ENCODE data around the gene DEGS1. TPM values are rescaled to one million over a fixed set of nuclear protein-coding genes. Genes with fewer than 3 reads are reported as not detected.
"Not testable (repeated sequence)": the region's sequence is repeated elsewhere in the genome, so short reads cannot be mapped to it uniquely, and the experiment has no call there.

Gene DEGS1
- total RNA-seq, 1 donor from 2014 or later, result 51.8 TPM

DNA sequence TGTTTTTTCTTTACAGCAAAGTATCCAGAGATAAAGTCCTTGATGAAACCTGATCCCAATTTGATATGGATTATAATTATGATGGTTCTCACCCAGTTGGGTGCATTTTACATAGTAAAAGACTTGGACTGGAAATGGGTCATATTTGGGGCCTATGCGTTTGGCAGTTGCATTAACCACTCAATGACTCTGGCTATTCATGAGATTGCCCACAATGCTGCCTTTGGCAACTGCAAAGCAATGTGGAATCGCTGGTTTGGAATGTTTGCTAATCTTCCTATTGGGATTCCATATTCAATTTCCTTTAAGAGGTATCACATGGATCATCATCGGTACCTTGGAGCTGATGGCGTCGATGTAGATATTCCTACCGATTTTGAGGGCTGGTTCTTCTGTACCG is 6.5 kb downstream of the DEGS1 start:
- H3K4me1 Mint-ChIP-seq, result peaks cover 42% of the 10 kb centered on the region
- H3K27me3 Mint-ChIP-seq, result no peaks in the 10 kb centered on the region
- no peaks in the 10 kb centered on the region for H3K9me3 Mint-ChIP-seq
- DNase-seq, result no peak
- no peak overlapping the region for H3K4me3 Mint-ChIP-seq
- H3K36me3 Mint-ChIP-seq (ENCODE audit: low read depth), result peaks cover 54% of the 10 kb centered on the region
- intact Hi-C loops (cut with micrococcal nuclease), result loop anchor here (10.0 kb wide), 1 partner anchor 485 kb away; no protein-coding TSS in a partner anchor
- H3K27ac Mint-ChIP-seq, result no peak overlapping the region

DNA sequence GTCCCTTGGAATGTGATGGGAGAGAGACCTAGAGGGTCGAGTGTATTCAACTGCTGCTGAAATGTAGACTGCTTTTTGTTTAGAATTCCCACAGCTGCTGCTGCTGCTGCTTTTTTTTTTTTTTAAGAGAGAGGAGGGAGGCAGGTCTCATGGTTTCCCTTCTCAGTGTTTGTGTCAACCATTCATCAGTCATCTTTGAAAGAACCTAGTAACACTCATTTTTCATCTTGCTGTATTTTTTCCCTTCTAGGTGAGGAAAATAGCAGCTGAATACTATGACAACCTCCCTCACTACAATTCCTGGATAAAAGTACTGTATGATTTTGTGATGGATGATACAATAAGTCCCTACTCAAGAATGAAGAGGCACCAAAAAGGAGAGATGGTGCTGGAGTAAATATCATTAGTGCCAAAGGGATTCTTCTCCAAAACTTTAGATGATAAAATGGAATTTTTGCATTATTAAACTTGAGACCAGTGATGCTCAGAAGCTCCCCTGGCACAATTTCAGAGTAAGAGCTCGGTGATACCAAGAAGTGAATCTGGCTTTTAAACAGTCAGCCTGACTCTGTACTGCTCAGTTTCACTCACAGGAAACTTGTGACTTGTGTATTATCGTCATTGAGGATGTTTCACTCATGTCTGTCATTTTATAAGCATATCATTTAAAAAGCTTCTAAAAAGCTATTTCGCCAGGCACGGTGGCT is 9.2 kb downstream of the DEGS1 start:
- Mint-ChIP-seq H3K27me3 (no peaks in the 10 kb centered on the region), H3K4me3 (peak overlapping the region; percentile 36), H3K9me3 (no peaks in the 10 kb centered on the region), H3K4me1 (peaks cover 23% of the 10 kb centered on the region), H3K36me3 (ENCODE audit: low read depth) (peaks cover 44% of the 10 kb centered on the region), H3K27ac (peak overlapping the region; percentile 87)
- DNase-seq, result no peak
- intact Hi-C loops (cut with micrococcal nuclease), result no loop called here

DNA sequence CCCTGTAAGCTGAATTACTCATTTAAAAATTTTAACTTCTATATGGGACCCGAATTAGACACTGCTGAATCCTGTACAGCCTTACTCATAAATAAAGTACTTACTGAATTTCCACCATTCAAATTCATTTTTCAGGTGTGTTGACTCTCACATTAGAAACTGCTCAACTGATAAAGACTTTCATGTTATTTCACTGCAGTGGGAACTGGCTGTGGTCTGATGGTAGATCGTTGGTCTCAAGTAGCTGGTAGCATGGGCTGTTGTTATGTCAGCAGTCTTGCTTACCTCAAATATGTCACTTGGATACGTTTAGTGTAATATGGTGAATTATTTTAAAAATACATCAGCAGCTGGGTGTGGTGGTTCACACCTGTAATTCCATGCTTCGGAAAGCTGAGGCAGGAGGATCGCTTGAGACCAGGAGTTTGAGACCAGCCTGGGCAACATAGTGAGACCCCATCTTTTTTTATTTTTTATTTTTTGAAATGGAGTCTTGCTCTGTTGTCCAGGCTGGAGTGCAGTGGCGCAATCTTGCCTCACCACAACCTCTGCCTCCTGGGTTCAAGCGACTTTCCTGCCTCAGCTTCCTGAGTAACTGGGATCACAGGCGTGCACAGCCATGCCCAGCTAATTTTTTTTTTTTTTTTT is 10.4 kb downstream of the DEGS1 start:
- intact Hi-C loops (cut with micrococcal nuclease), result no loop called here
- H3K9me3 Mint-ChIP-seq, result no peaks in the 10 kb centered on the region
- H3K36me3 Mint-ChIP-seq (ENCODE audit: low read depth), result peaks cover 42% of the 10 kb centered on the region
- peaks cover 21% of the 10 kb centered on the region for H3K4me1 Mint-ChIP-seq
- H3K27ac Mint-ChIP-seq, result peak overlapping the region; percentile 6
- H3K4me3 Mint-ChIP-seq, result no peak overlapping the region
- DNase-seq, result no peak
- H3K27me3 Mint-ChIP-seq, result no peaks in the 10 kb centered on the region

DNA sequence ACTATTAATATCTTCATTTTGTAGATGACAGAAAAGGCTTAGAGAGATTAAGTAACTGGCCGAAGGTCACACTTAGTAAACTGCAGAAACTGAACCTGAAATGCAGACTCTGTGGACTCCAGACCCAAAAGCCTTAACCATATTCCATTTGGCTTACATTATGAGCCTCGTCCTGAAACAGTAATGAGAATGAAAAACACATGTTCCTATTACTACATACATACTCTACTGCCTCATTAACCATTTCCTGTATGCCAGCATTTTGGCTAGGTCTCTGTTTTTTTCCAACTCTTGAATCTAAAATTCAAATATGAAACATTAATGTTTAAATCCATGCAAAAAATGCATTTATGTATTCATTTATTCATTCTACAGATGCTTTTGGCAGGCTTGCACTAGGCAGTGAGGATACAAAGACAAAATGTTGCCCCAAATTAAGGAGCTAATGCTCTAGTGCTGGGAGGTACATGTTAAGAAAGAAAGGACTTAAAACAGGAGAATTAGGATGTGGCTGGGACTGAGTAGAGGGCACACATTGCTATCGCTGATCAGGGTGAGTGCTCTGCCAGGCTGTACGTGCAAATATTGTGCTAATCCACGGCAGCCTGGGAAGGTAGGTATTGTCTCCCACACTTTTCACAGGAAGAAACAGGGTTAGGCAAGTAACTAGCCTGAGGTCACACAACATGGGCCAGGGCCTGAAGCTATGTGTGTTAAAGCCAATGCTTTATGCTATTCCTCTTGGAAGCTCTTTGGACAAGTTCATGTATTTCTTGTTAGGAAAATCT is 14.0 kb downstream of the DEGS1 start:
- peaks cover 27% of the 10 kb centered on the region for H3K36me3 Mint-ChIP-seq (ENCODE audit: low read depth)
- no peak overlapping the region for H3K27ac Mint-ChIP-seq

DNA sequence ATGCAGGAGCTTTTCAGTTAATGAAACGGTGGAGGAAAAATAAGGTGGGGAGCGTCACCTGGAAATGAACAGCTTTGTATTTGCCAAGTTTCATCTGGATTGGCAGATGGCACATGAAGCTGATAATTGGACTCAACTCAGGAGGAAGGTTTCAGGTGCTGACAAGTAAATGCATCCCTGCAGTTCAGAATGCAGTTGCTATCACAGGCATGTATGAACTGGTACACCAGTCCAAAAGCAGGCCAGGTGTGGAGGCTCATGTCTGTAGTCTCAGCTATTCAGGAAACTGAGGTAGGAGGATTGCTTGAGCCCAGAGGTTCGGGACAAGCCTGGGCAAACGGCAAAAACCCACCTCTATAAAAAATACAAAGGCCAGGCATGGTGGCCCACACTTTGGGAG is 15.5 kb downstream of the DEGS1 start:
- intact Hi-C loops (cut with micrococcal nuclease), result no loop called here
- H3K4me1 Mint-ChIP-seq, result peaks cover 3% of the 10 kb centered on the region

More for the DNA sequence above, 14.0 kb downstream of the DEGS1 start:
- intact Hi-C loops (cut with micrococcal nuclease), result no loop called here
- no peak overlapping the region for H3K4me3 Mint-ChIP-seq
- DNase-seq, result no peak
- H3K27me3 Mint-ChIP-seq, result no peaks in the 10 kb centered on the region
- H3K9me3 Mint-ChIP-seq, result no peaks in the 10 kb centered on the region
- peaks cover 7% of the 10 kb centered on the region for H3K4me1 Mint-ChIP-seq

DNA sequence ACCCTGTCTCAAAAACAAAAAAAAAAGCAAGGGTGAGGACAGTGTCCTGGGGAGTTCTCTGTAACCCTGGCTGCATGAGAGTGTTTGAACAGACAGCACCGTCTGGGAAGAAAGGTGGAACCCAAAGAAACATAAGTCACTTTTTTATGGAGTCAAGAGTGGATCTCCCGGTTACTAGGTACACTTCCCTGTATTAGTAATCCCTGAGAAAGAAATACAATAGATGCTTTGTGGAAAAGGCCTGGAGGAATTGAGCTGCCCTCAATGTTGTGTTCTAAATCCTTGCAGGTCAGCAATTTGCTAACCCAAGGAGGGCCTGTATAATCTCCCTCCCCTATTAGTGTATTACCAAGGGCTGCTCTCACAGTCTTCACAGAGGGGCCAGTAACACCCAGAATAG is 16.6 kb downstream of the DEGS1 start:
- H3K4me3 Mint-ChIP-seq, result no peak overlapping the region
- no peak overlapping the region for H3K27ac Mint-ChIP-seq
- peaks cover 4% of the 10 kb centered on the region for H3K4me1 Mint-ChIP-seq
- intact Hi-C loops (cut with micrococcal nuclease), result loop anchor here (5.0 kb wide), 1 partner anchor 32 kb away; no protein-coding TSS in a partner anchor
- H3K36me3 Mint-ChIP-seq (ENCODE audit: low read depth), result peaks cover 10% of the 10 kb centered on the region
- no peaks in the 10 kb centered on the region for H3K9me3 Mint-ChIP-seq
- DNase-seq, result no peak
- H3K27me3 Mint-ChIP-seq, result no peaks in the 10 kb centered on the region

More for the DNA sequence above, 15.5 kb downstream of the DEGS1 start:
- Mint-ChIP-seq H3K36me3 (ENCODE audit: low read depth) (peaks cover 18% of the 10 kb centered on the region), H3K27ac (no peak overlapping the region), H3K9me3 (no peaks in the 10 kb centered on the region), H3K27me3 (no peaks in the 10 kb centered on the region), H3K4me3 (no peak overlapping the region)
- no peak for DNase-seq

DNA sequence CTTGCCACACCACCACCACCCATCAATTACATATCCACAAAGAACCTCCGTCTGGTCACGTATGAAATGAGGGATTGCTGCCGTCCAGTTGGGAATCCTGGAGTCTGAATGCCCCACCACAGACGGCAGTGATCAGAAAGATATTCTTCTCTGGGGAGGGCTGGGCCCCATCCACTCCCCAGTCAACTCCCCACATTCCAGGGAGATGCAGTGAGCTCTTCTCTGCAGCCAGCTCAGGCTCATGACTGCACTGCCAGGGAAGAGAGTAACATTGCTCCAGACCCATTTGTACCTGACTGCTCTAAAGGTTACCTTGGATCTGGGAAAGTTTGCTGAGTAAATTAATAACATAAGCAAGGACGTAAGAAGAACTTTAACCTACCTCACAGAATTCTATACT is 18.3 kb downstream of the DEGS1 start:
- no peak for DNase-seq
- Mint-ChIP-seq H3K9me3 (no peaks in the 10 kb centered on the region), H3K27ac (no peak overlapping the region), H3K4me3 (no peak overlapping the region), H3K4me1 (peaks cover 13% of the 10 kb centered on the region), H3K36me3 (ENCODE audit: low read depth) (peaks cover 8% of the 10 kb centered on the region), H3K27me3 (no peaks in the 10 kb centered on the region)
- intact Hi-C loops (cut with micrococcal nuclease), result loop anchor here (5.0 kb wide), 1 partner anchor 34 kb away; no protein-coding TSS in a partner anchor

DNA sequence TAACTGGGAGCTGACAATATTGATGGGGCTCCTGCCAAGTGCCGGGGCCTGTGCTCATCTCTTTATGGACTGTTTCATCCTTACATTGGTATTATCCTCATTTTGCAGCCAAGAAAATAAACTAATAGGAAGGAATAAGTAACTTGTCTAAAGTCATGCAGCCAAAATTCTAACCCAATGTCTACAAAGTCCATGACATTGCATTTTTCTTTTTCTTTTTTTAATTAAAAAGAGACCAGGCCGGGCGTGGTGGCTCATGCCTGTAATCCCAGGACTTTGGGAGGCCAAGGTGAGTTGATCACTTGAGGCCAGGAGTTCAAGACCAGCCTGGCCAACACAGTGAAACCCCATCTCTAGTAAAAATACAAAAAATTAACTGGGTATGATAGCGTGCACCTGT is 18.8 kb downstream of the DEGS1 start:
- Mint-ChIP-seq H3K4me1 (peaks cover 13% of the 10 kb centered on the region), H3K36me3 (ENCODE audit: low read depth) (peaks cover 8% of the 10 kb centered on the region), H3K9me3 (no peaks in the 10 kb centered on the region), H3K4me3 (no peak overlapping the region), H3K27me3 (no peaks in the 10 kb centered on the region), H3K27ac (no peak overlapping the region)
- DNase-seq, result no peak
- intact Hi-C loops (cut with micrococcal nuclease), result loop anchor here (5.0 kb wide), 1 partner anchor 35 kb away; no protein-coding TSS in a partner anchor

DNA sequence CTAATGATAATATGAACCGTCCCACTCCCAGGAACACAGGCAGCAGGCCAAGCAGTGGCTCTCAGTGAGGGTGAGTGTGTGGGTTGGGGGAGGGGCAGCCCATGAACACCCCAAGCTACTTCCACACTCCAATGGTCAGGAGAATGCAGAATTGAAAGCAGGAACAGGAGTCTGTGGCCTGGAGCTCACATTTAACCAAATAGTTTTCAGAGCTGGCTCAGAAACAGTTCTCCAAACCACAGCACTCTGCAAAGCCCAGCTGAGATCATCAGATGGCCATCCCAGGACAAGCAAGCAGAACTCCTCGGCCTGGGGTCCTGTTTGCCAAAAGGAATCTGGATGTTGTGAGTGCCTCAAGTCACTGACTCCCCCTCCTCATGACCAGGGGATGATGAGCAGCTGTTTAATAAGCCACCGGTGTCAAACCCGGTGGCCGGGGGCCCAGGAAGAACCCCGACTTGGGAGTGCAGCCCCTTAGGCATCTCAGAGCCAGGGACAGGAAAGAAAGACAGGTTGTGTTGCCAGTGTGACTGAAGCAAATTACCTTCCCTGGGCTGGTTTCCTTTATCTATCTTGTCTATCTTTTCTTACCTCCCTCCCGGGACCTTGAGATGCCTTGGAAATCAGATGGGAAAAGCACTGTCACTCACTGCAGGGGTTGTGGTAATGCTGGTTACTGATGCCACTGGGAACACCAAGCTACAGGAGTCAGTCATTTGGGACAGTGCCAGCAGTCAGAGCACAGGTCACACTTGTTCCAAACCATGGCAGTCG is 20.4 kb downstream of the DEGS1 start:
- Mint-ChIP-seq H3K27me3 (no peaks in the 10 kb centered on the region), H3K9me3 (no peaks in the 10 kb centered on the region), H3K4me1 (peaks cover 13% of the 10 kb centered on the region), H3K36me3 (ENCODE audit: low read depth) (peaks cover 4% of the 10 kb centered on the region), H3K27ac (no peak overlapping the region), H3K4me3 (peak overlapping the region; percentile 5)
- DNase-seq, result no peak
- intact Hi-C loops (cut with micrococcal nuclease), result loop anchor here (5.0 kb wide), 1 partner anchor 36 kb away; no protein-coding TSS in a partner anchor

DNA sequence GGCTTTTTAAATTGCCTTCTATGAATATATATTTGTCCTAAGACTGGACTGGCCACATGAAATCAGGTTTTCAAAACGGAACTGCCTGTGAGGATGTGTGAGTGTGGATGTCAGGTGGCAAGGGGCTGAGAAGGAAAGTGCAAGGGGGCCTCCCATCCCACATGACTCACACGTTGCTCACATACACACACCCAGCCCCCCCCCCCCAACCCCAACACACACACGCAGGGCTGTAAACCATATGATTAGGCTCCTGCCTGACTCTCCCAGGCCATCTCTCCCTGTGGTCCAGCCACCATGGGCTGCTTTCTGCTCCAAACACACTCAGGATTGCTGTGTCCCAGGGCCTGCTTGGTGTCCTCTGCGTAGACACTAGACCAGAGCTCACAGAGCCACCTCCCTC is 22.4 kb downstream of the DEGS1 start:
- intact Hi-C loops (cut with micrococcal nuclease), result loop anchor here (1.0 kb wide), 1 partner anchor 17 kb away; no protein-coding TSS in a partner anchor
- Mint-ChIP-seq H3K27ac (peak overlapping the region; percentile 85), H3K4me1 (peaks cover 13% of the 10 kb centered on the region), H3K4me3 (peak overlapping the region; percentile 56), H3K36me3 (ENCODE audit: low read depth) (peaks cover 4% of the 10 kb centered on the region), H3K9me3 (no peaks in the 10 kb centered on the region), H3K27me3 (no peaks in the 10 kb centered on the region)
- no peak for DNase-seq

DNA sequence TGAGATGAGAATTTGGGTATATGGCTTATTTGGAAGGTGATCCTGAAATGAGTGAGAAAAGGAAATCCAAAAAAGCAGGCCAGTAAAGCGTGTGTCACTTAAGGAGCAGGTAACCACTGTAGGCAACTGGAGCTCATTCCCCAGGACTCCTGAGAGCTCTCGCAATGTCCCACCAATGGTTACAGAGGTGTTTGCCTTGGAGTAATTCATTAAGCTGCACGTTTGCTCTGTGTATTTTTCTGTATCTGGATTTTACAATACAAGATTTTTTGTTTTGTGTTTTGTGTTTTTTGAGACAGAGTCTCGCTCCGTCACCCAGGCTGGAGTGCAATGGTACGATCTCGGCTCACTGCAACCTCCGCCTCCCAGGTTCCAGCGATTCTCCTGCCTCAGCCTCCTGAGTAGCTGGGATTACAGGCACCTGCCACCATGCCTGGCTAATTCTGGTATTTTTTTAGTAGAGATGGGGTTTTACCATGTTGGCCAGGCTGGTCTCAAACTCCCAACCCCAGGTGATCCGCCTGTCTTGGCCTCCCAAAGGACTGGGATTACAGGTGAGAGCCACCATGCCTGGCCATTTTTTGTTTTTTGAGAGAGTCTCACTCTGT is 23.0 kb downstream of the DEGS1 start:
- Mint-ChIP-seq H3K27ac (peak overlapping the region; percentile 85), H3K4me1 (peaks cover 13% of the 10 kb centered on the region)
- intact Hi-C loops (cut with micrococcal nuclease), result loop anchor here (1.0 kb wide), 1 partner anchor 18 kb away; no protein-coding TSS in a partner anchor
- H3K36me3 Mint-ChIP-seq (ENCODE audit: low read depth); DNase-seq; H3K4me3 Mint-ChIP-seq; H3K27me3 Mint-ChIP-seq; H3K9me3 Mint-ChIP-seq: not testable (repeated sequence)

DNA sequence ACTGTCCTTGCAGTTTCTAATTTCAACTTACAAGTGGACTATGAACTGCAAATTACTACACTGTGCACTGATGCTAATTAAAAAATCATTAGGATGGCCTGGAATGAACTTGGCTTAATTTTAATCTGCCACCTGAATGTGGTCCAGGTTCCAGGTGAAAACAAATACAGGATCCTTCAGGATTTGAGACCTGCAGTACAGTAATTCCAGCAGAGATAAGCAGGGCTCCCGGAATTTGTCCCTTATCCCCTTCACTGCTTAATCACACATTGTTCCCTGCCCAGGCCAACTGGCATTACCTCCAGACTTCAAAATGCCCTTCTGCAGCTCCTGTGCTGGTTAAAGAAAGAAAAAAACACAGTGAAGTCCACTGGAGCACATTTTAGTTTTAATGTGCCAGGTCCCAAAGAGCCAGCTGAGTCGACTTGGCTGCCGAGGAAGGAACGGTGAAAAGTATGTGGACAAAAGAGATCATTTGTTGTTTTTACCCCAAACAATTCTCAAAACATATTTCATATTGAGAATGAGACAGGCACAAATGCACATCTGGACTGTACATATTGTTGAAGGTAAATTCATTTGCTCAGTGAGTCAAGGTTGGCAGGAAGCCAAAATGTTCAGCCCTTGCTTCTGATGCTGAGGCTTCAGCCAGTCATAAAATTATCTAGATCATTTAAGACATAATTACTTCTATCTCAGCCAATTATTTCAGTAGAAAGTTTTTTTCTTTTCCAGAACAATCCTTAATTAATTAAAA is 28.3 kb downstream of the DEGS1 start:
- no peak for DNase-seq
- H3K4me3 Mint-ChIP-seq, result no peak overlapping the region
- H3K9me3 Mint-ChIP-seq, result no peaks in the 10 kb centered on the region
- H3K4me1 Mint-ChIP-seq, result no peaks in the 10 kb centered on the region
- H3K27me3 Mint-ChIP-seq, result no peaks in the 10 kb centered on the region
- H3K36me3 Mint-ChIP-seq (ENCODE audit: low read depth), result no peaks in the 10 kb centered on the region
- no peak overlapping the region for H3K27ac Mint-ChIP-seq
- intact Hi-C loops (cut with micrococcal nuclease), result no loop called here

Data from activated CD4-positive, alpha-beta T cell treated with anti-CD3 and anti-CD28 coated beads, Interleukin-2, amount 10 ng/mL, durations not matched to agents 24 days and 14 days (primary cell).